Hepatic stellate cell (primary cell): Measurements from ENCODE around the gene MRPL4.
A peak's percentile ranks its signal among the peaks of the same experiment; 100 is the strongest.

Source experiments
- DNase-seq: peaks from one replicate; pipeline ENCODE4 v3.0.0; 2011; ENCODE audit warnings: low spot score

MRPL4 gene

DNA sequence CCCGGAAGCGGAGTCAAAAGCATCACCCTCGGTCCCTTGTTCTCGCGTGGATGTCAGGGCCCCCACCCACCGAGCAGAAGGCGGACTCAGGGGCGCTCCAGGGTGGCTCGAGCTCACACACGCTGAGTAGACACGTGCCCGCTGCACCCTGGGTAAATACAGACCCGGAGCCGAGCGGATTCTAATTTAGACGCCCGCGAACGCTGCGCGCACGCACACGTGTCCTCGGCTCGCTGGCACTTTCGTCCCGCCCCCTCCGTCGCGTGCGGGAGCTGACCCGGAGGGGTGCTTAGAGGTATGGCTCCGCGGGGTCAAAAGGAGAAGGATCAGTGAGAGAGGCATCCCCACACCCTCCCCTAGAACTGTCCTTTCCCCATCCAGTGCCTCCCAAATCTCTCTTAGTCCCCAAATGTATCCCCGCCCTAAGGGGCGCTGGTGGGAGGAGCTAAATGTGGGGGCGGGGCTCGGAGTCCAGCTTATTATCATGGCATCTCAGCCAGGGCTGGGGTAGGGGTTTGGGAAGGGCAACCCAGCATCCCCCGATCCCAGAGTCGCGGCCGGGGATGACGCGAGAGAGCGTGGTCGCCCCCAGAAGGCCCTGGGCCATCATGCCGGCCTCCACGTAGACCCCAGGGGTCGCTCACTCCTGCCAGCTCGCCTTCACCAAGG, 37.3 kb downstream of the MRPL4 start:
- peak; percentile 66 for DNase-seq

DNA sequence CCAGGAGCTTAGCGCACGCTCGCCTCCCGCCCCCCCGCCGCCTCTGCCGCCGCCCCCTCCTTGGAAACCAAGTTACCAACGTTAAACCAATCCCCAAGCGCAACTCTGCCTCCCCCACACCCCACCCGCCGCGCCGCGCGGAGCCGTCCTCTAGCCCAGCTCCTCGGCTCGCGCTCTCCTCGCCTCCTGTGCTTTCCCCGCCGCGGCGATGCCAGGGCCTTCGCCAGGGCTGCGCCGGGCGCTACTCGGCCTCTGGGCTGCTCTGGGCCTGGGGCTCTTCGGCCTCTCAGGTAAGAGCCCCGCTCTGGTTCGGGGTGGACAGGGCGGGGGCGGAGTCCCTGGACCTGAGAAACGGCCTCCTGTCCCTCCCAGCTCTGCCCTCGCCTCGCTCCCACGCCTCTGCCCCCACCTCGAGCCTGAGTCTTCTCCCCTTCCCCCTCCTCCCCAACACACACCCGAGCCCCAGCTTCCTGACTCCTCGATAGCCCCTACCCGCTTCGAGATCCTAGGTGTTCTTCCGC, 37.9 kb downstream of the MRPL4 start, which contains the start of gene ICAM5:
Gene ICAM5 (plus strand): TSS at position 117 of the 521 bp plus-strand sequence. CDS start 92 bp downstream, at position 209.
- peak; percentile 53 for DNase-seq

DNA sequence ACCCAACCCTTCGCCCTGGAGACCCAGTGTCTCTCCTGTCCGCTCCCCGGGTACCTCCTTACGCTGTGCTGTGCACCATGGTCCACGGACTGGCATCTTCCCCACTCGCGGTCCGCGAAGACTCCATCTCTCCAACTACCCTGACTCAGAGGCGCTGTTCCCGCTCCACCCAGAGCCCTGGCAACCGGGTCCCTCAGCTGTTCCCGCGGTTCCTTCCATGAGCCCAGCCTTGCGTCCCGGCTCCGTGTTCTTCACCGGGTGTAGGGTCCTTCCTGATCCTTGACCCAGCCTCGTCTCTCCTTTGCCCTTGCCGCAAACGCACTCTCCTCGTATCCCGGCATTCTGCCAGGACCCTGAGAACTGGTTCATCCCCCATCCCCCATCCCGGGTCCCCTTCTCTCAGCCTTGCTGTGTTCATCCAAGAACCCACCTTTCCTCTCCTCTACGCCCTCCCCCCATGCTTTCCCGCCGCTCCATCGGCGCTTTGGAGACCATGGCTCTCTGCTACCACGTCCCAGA, 38.4 kb downstream of the MRPL4 start:
- no peak for DNase-seq

DNA sequence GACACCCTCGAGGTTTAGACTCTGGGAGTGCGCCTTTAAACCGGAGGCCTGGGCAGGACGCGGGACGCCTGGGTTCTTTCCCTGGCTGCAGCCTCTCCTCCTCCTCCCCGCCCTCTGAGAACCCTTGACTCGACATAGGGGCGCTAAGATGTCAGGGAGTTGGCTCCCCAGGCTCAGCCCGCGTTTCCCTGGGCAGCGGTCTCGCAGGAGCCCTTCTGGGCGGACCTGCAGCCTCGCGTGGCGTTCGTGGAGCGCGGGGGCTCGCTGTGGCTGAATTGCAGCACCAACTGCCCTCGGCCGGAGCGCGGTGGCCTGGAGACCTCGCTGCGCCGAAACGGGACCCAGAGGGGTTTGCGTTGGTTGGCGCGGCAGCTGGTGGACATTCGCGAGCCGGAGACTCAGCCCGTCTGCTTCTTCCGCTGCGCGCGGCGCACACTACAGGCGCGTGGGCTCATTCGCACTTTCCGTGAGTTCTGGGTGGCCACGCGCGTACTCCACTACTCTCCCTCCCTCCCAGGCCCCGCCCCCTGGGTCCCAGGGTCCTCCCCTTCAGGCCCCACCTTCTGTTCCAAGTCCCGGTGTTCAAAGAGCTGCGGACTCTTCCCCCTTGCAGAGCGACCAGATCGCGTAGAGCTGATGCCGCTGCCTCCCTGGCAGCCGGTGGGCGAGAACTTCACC, 39.0 kb downstream of the MRPL4 start:
- peak; percentile 82 for DNase-seq

DNA sequence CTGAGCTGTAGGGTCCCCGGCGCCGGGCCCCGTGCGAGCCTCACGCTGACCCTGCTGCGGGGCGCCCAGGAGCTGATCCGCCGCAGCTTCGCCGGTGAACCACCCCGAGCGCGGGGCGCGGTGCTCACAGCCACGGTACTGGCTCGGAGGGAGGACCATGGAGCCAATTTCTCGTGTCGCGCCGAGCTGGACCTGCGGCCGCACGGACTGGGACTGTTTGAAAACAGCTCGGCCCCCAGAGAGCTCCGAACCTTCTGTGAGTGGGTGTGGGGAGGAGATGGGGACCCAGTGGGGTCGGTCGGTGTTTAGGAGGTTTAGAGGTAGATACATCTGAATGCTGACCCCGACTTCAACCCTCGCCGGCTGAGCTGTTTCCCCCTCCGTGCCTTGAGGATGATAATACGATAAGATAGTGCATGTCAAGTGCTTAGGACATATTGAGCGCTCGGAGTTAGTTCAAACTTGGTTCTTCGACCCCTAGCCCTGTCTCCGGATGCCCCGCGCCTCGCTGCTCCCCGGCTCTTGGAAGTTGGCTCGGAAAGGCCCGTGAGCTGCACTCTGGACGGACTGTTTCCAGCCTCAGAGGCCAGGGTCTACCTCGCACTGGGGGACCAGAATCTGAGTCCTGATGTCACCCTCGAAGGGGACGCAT, 39.7 kb downstream of the MRPL4 start:
- no peak for DNase-seq

DNA sequence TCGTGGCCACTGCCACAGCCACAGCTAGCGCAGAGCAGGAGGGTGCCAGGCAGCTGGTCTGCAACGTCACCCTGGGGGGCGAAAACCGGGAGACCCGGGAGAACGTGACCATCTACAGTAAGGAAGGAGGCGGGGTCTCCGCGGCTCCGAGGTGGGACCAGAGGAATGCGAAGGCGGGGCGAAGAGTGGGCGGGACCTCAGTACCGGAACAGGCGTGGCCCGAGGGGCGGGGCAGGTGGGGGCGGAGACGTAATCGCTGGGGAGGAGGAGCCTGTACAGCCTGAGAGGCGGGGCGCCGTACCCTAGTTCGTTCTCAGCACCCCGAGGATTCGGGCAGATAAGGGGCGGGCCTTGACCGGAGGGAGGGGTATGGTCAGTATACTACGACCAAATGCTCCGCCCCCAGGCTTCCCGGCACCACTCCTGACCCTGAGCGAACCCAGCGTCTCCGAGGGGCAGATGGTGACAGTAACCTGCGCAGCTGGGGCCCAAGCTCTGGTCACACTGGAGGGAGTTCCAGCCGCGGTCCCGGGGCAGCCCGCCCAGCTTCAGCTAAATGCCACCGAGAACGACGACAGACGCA, 40.3 kb downstream of the MRPL4 start:
- peak; percentile 90 for DNase-seq

DNA sequence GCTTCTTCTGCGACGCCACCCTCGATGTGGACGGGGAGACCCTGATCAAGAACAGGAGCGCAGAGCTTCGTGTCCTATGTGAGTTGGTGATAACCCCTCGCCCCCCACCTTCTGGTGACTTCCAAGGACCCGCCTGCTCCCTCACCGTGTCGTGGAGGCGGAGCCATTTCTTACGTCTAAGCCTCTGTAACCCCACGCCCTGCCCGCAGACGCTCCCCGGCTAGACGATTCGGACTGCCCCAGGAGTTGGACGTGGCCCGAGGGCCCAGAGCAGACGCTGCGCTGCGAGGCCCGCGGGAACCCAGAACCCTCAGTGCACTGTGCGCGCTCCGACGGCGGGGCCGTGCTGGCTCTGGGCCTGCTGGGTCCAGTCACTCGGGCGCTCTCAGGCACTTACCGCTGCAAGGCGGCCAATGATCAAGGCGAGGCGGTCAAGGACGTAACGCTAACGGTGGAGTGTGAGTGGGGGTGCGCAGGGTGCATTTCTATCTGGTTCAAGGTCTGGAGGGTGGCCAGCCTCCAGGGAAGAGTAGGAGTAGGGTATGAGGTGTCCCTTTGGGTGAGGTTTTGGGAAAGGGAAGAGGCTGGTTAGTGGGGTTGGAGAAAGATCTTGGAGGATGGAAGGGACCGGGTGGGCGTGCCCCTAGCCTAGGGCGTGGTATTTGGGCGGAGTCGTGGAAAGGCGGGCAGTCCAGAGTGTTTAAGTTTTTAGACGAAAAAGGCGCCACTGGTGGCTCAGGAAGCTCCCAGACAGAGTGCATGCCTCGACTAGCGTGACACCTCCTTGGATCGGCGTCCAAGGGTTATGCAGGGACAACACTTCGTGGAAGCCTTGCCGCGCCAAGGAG, 41.0 kb downstream of the MRPL4 start:
- DNase-seq, result no peak

DNA sequence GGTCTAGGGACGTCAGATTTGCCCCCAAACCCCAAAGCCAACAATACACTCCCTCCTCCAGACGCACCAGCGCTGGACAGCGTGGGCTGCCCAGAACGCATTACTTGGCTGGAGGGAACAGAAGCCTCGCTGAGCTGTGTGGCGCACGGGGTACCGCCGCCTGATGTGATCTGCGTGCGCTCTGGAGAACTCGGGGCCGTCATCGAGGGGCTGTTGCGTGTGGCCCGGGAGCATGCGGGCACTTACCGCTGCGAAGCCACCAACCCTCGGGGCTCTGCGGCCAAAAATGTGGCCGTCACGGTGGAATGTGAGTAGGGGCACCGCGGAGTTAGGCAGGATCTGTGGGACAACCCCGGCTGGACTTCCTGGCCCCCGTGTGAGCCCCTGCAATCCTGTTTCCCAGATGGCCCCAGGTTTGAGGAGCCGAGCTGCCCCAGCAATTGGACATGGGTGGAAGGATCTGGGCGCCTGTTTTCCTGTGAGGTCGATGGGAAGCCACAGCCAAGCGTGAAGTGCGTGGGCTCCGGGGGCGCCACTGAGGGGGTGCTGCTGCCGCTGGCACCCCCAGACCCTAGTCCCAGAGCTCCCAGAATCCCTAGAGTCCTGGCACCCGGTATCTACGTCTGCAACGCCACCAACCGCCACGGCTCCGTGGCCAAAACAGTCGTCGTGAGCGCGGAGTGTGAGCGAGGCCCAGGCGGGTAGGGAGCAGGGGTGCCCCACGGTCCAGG, 41.8 kb downstream of the MRPL4 start:
- no peak for DNase-seq

DNA sequence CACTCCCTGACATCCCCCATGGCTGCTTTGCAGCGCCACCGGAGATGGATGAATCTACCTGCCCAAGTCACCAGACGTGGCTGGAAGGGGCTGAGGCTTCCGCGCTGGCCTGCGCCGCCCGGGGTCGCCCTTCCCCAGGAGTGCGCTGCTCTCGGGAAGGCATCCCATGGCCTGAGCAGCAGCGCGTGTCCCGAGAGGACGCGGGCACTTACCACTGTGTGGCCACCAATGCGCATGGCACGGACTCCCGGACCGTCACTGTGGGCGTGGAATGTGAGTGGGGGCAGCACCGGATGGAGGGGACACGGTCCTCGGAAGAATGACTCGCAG, 42.3 kb downstream of the MRPL4 start:
- DNase-seq, result no peak

DNA sequence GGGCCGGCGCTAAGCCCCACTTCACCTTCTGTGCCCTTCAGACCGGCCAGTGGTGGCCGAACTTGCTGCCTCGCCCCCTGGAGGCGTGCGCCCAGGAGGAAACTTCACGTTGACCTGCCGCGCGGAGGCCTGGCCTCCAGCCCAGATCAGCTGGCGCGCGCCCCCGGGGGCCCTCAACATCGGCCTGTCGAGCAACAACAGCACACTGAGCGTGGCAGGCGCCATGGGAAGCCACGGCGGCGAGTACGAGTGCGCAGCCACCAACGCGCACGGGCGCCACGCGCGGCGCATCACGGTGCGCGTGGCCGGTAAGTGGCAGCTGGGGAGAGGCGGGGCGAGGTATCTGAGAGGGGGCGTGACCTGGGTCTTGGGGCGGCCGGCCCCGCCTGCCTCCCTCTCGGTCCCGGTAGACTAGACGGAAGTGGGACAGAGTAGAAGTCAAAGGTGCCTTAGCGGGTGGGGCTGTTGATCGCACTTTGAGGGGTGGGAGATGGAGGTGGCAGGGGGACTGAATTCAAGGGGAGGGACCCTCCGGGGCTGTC, 43.4 kb downstream of the MRPL4 start:
- DNase-seq, result no peak

DNA sequence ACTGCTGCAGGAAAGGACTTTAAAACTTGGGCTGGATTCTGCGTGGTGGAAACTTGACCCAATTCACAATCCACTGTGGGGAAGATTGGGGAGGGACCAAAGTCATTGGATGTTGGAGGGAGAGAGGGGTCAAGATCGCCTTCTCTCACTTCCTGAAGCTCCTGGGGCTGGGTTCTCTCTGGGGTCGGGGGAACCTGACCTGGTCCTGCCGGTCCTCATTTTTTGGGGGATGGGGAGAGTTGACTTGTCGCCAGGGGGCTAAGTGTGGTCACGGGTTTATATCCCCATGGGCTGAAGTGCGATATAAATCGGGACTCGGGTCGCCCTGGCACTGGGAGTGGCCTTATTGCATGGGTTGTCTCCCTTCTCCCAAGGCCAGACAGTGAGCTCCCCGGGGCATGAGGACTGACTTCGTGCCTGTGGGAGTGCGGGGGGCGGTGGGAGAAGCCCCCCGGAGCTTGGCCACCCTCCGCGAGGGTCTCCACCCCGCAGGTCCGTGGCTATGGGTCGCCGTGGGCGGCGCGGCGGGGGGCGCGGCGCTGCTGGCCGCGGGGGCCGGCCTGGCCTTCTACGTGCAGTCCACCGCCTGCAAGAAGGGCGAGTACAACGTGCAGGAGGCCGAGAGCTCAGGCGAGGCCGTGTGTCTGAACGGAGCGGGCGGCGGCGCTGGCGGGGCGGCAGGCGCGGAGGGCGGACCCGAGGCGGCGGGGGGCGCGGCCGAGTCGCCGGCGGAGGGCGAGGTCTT, 44.0 kb downstream of the MRPL4 start:
- no peak for DNase-seq

DNA sequence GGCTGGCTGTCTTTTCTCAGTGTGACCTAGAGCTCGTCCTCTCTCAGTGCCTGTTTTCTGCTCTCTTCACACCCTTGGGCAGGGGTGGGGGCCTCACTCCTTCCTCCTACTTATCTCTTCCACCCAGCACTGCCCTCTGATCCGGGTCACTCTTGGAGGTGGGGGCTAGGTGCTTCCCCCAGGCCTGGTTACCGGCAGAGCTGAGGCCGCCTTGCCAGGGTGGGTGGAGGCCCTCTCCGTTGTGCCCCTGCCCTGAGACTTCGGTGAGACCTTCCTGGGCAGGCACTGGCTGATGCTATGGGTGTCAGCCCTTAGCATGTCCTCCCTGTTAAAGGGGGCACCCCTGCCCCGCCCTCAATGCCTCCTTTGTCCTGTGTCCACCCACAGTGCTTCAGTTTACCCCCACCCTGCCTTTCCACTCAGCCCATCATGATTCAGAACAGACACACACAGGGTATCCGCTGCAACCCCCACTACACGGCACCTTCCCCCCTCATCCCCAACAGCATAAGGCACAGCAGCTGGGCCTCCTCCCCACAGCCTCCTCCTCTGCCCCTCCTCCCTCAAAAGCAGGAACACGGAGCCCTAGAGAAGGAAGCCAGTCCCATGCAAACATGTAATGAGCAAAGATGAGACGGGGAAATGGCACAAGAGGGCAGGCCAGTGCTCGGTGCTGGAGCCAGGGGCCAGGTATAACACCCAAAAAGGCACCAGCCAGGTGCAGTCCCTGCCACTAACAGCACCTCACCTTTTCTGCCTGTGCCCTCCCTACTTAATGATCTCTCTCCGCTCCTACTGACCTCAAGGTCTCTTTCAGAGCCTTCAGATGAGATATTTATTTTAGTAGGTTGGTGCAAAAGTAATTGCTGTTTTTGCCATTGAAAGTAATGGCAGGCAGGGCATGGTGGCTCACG, 47.8 kb downstream of the MRPL4 start:
- no peak for DNase-seq

DNA sequence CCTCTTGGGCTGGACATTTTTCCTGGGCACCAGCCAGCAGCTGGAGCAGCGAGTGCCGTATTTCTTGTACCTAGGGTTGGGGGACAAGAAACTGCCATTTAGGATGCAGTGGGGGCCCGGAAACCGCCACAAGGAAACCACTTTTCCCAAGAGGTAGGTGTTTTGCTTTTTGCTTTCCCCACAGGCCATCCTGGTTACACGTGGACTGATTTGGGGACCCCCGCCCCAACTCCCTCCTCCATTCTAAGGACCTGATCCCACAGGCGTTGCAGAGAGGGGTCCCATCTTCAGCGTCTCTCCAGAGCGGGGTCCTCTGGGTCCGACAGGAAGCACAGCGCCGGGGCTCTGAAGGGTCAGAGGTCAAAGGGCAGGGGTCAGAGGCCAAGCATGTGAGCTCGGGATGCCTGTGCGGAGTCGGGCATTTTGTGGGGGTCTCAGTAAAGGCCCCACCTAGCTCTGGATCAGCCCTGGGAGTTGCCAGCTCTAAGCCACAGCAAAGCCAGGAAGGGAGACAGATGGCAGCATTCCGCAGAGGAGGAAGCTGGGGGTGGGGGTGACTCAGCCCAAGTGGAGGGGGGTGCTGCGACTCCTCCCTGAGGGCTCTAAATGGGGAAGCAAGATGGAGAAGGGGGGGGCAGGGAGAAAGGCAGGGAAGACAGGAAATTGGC, 53.3 kb downstream of the MRPL4 start:
- no peak for DNase-seq

DNA sequence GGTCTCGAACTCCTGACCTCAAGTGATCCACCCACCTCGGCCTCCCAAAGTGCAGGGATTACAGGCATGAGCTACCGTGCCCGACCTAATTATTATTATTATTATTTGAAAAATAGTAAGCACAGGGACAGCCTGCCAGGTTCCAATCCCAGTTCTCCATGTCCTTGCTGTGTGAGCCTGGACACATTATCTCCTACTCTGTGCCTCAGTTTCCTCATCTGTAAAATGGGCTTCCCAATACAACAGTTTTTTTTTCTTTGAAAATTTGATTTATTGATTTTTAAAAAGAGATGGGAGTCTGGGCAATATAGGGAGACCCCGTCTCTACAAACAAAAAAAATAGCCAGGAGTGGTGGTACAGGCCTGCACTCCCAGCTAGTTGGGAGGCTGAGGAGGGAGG, 54.3 kb downstream of the MRPL4 start:
- DNase-seq, result no peak

DNA sequence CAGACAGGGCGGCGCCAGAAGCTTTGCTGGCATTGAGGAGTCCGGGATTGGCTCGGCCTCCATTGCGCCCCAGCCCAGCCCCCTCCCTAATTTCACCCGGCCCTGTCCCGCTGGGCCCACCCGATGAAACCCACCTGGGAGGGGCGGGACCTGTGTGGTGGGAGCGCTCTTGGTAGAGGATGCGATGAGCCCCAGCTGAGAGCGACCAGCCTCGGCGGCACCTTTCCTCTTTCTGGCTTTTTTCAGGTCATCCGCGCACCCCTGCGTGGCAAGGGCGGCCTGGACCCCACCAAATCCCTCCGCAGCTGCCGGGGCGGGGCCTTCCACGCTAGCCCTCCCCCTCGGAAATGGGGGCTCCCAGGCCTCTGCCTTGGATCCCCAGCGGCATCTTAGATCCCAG, 57.4 kb downstream of the MRPL4 start, which contains the start of gene ZGLP1:
Gene ZGLP1 (minus strand): TSS at position 393 of the 400 bp plus-strand sequence.
- no peak for DNase-seq
